ENCODE results near the gene CGB1. TPM values are rescaled to one million over a fixed set of nuclear protein-coding genes. Genes with fewer than 3 reads are reported as not detected.
A peak's percentile ranks its signal among the peaks of the same experiment; 100 is the strongest.

Gene CGB1
- total and polyA plus RNA-seq, 2 of the 13 experiments (the other 11 are each of a cell fraction or from before 2014, with no cell fraction given): not detected

DNA sequence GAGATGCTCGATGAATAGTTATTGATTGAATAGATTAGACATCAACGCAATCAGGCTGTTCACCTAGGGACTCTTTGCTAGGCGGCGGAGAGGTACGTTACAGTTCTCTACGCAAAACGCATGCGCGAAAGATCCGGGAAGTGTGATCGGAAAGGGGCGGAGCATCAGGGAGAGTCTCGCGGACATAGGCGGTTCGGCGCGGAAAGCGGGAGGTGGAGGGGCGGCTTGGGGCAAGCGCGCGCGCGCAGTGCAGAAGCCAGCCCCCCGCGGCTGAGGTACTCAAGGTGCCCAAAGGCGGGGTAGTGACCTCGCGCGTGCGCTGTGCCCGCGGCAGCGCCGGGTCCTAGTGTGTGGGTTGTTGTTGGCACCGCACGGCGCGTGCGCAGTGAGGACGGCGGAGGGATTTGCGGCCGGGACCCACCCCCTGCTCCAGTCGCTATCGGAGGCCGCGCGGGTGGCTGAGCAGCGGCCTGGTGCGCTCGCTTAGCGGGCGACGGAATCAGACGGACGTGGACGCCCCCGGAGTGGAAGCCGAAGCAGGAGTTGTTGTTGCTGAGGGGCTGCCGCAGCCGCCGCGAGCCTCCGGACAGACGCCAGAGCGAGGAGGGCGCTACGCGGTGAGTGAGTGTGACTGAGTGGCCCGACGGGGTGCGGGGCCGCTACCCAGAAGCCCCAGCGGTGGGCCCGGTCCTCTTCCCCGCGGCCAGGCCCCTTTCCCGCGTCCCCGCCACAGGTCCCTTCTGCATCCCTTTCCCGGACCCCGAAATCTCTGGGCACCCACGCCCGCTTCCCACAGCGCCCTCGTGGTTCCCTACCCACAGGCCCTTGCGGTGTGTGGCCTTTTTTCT, 48.5 kb upstream of the CGB1 start, which contains the start of gene SNRNP70 (continued):
- TF ChIP-seq TIGD3 (CRISPR knock-in tag; IDR thresholded peaks at IDR 0.05; ENCODE audit: borderline replicate concordance) (peak; percentile 75; the same call in 1 of the 2 replicates), RARG (CRISPR knock-in tag; IDR thresholded peaks at IDR 0.05; ENCODE audit: low read depth) (0 out of 2 replicates have a peak, but pooled peaks have one; percentile 62), BATF2 (CRISPR knock-in tag; IDR thresholded peaks at IDR 0.05) (0 out of 2 replicates have a peak, but pooled peaks have one; percentile 6), ZNF768 (CRISPR knock-in tag; IDR thresholded peaks at IDR 0.05) (peak; percentile 83), RARA (CRISPR knock-in tag; IDR thresholded peaks at IDR 0.05) (peak; percentile 21; the same call in 1 of the 2 replicates), JDP2 (CRISPR knock-in tag; IDR thresholded peaks at IDR 0.05; ENCODE audit: borderline replicate concordance) (no peak; the same call in 1 of the 2 replicates), ZNF441 (CRISPR knock-in tag; IDR thresholded peaks at IDR 0.05; ENCODE audit: borderline replicate concordance) (no peak; the same call in 1 of the 2 replicates), HOXA9 (CRISPR knock-in tag; IDR thresholded peaks at IDR 0.05; ENCODE audit: borderline replicate concordance) (no peak)
- TF ChIP-seq, protein P1, sequence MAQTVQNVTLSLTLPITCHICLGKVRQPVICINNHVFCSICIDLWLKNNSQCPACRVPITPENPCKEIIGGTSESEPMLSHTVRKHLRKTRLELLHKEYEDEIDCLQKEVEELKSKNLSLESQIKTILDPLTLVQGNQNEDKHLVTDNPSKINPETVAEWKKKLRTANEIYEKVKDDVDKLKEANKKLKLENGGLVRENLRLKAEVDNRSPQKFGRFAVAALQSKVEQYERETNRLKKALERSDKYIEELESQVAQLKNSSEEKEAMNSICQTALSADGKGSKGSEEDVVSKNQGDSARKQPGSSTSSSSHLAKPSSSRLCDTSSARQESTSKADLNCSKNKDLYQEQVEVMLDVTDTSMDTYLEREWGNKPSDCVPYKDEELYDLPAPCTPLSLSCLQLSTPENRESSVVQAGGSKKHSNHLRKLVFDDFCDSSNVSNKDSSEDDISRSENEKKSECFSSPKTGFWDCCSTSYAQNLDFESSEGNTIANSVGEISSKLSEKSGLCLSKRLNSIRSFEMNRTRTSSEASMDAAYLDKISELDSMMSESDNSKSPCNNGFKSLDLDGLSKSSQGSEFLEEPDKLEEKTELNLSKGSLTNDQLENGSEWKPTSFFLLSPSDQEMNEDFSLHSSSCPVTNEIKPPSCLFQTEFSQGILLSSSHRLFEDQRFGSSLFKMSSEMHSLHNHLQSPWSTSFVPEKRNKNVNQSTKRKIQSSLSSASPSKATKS (CRISPR knock-in tag; IDR thresholded peaks at IDR 0.05): peak; percentile 82; the same call in 1 of the 2 replicates
- TF ChIP-seq, protein P2, sequence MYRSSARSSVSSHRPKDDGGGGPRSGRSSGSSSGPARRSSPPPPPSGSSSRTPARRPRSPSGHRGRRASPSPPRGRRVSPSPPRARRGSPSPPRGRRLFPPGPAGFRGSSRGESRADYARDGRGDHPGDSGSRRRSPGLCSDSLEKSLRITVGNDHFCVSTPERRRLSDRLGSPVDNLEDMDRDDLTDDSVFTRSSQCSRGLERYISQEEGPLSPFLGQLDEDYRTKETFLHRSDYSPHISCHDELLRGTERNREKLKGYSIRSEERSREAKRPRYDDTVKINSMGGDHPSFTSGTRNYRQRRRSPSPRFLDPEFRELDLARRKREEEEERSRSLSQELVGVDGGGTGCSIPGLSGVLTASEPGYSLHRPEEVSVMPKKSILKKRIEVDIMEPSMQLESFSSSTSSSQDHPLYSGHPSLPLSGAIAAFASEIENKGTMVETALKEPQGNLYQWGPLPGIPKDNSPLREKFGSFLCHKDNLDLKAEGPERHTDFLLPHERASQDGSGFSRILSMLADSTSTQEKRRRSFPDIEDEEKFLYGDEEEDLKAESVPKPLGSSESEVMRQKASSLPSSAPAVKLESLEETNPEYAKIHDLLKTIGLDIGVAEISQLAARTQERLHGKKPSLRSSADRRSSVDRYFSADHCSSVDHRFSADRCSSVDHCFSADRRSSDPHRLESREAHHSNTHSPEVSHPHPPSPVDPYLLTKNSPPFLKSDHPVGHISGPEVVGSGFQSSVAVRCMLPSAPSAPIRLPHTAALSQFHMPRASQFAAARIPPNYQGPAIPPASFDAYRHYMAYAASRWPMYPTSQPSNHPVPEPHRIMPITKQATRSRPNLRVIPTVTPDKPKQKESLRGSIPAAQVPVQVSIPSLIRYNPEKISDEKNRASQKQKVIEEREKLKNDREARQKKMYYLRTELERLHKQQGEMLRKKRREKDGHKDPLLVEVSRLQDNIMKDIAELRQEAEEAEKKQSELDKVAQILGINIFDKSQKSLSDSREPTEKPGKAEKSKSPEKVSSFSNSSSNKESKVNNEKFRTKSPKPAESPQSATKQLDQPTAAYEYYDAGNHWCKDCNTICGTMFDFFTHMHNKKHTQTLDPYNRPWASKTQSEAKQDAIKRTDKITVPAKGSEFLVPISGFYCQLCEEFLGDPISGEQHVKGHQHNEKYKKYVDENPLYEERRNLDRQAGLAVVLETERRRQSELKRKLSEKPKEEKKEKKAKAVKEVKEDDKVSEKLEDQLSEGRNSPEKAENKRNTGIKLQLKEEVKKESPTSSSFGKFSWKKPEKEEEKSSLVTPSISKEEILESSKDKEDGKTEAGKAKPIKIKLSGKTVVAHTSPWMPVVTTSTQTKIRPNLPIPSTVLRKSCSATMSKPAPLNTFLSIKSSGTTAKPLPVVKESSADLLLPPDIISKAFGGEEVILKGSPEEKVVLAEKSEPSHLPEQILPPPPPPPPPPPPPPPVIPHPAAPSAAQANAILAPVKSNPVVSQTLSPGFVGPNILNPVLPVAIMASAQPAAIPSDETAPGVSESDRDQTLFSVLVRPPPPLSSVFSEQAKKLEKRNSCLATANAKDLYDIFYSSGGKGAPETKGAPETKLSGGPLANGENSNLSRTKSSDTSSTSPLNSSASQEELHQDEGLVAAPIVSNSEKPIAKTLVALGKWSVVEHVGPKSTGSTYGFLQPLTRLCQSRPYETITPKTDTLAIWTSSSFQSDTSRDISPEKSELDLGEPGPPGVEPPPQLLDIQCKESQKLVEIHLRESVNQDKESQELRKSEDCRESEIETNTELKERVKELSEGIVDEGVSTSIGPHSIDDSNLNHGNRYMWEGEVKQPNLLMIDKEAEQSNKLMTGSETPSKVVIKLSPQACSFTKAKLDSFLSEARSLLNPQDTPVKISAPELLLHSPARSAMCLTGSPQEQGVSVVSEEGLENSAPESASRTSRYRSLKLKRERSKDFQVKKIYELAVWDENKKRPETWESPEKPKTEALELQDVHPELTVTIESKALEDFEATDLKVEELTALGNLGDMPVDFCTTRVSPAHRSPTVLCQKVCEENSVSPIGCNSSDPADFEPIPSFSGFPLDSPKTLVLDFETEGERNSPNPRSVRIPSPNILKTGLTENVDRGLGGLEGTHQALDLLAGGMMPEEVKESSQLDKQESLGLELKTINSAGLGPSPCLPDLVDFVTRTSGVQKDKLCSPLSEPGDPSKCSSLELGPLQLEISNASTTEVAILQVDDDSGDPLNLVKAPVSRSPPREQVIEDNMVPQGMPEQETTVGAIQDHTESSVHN (CRISPR knock-in tag; IDR thresholded peaks at IDR 0.05): no peak
- TF ChIP-seq, protein P3, sequence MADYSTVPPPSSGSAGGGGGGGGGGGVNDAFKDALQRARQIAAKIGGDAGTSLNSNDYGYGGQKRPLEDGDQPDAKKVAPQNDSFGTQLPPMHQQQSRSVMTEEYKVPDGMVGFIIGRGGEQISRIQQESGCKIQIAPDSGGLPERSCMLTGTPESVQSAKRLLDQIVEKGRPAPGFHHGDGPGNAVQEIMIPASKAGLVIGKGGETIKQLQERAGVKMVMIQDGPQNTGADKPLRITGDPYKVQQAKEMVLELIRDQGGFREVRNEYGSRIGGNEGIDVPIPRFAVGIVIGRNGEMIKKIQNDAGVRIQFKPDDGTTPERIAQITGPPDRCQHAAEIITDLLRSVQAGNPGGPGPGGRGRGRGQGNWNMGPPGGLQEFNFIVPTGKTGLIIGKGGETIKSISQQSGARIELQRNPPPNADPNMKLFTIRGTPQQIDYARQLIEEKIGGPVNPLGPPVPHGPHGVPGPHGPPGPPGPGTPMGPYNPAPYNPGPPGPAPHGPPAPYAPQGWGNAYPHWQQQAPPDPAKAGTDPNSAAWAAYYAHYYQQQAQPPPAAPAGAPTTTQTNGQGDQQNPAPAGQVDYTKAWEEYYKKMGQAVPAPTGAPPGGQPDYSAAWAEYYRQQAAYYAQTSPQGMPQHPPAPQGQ (CRISPR knock-in tag; IDR thresholded peaks at IDR 0.05; ENCODE audit: borderline replicate concordance): no peak
